Kidney capillary endothelial cell (primary cell): ENCODE results near the gene EFHC1.

Experiments
- DNase-seq: peaks from one replicate; pipeline ENCODE4 v3.0.0-alpha.2; 2018; ENCODE audit warnings: low spot score

The EFHC1 gene

DNA sequence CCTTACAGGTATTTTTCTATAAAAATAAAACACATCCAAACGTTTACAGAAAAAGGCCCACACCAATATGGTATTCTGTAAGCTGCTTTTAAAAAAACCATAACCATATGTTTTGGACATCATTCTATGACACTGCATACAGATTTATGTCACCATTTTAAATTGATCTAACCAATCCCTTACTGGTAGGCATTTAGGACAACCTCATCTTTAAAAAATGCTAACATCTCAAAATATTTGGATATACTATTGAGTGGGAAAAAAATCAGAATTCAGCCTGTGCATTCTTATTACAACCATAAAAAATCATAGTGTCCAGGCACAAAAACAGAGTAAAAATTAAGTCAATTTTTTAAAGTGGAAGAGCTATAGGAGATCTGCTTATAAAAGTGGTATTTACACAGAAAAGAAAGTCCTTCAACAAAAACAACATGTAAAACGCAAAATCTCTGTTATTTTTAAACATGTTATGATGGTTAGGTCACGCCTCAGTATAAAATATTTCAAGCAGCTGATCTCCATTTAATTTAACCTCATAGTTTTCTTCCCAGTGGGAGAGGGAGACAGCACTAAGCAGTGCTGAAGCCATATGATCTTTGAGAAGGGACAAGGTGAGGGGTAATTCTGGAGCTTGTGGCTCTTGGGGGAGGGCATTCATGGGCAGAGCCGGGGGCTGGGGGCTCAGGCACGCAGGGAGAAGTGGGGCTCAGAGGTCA lies 135.5 kb downstream of the EFHC1 start:
- no peak for DNase-seq

- no peak for DNase-seq
Measured at GRCh38 chr6:52557389-52558265, 137.5 kb downstream of the EFHC1 start.

DNA sequence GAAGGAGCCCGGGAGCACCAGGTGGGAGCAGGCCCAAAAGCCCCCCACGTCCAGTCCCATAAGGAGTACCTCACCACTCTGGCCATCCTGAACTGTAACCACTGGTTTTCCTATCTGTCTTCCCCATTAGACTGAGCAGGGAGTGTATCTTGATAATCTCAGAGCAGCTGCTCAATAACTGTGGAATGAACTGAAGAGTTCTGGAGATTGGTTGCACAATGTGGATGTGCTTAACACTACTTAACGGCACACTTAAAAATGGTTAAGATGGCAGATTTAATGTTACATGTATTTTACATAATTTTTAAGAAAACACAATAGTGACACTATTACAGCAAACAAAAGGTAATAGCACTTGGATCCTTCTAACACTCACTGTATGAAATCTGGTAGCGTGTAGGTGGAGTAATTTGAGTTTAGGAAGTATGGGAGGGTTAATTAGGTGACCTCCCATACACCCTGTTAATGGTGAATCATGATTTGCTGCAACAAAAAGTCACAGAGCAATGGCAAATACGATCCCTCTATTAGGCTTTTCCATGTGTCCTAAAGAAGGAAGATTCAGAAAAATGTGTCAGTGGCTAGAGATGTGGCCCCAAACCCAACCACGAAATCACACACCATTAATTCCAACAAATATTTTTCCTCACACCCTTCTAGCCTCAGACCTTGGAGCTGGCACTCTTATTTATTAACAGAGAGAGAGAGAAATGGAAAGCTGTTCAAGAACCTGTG lies 138.3 kb downstream of the EFHC1 start:
- DNase-seq: no peak

DNA sequence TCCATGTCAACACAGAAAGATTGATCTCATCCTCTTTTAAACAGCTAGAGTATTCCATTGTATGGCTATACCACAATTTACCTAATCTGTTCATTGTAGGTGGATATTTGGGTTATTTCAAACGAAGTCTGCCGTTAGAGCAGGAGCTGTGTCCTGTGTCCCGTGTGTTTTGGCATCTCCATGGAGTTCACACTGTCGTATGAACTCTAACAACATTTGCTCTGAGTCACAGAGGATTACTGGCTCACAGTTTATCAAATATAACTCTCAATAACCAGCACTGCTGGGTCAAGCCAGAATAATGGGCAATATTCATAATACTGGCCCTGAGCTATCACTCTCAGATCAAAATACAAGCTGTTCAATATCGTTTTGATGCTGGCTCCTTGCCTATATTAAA lies 140.3 kb downstream of the EFHC1 start:
- no peak for DNase-seq

DNA sequence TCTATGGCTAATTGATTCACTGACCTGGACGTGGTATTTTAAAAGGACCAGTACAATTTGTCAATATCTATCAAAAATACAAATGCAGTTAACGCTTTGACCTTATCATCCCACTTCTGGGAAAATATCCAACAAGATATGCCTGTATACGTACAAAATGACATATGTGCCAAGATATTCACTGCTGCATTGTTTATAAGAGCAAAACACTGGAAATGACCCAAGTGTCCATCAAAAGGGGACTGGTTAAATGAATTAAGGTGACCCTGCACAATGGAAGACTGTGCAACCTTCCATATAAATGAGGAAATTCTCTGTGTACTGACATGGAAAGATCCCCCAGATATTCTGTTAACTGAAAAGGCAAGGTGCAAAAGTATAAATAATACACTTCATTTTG lies 142.8 kb downstream of the EFHC1 start:
- DNase-seq: no peak

DNA sequence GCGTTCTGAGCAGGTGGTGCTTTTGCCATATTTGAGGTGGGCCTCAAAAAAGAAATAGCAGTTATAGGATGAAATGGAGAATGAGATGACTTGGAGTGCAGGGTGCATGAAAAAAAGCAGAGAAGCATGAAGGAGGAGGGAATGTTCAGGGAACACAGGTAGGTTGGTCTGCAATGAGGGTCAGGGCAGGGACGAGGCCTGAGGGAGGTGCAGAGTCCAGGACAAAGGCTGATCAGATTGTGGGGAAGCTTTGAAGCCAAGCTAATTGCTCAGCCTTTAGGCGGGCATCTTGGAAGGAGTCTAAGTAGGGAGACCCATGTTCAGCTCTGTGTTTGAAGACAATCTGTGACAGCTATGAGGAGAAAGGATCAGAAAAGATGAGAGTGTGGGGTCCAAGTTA lies 144.7 kb downstream of the EFHC1 start:
- DNase-seq: no peak

DNA sequence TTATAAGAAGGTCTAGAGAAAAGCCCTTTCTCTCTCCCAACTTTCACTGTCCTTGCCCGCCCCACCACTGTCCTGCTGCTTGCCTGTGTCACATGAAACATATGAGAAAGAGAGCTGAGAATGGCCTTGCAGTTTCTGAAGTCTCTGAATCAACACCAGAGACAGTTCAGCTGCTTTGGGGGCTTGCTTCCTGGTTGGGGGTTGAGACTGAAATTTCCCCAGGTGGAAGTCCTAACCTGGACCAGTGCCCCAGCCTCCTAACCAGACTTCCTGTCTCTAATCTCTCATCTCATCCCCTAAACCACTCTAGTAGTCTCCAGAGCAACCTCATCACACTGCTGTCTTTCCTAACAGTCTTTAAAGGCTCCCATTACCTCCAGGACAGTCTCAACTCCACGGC lies 146.1 kb downstream of the EFHC1 start:
- DNase-seq: no peak

GRCh38 chr6:52566853-52567279 lies 146.7 kb downstream of the EFHC1 start:
- no peak for DNase-seq

DNA sequence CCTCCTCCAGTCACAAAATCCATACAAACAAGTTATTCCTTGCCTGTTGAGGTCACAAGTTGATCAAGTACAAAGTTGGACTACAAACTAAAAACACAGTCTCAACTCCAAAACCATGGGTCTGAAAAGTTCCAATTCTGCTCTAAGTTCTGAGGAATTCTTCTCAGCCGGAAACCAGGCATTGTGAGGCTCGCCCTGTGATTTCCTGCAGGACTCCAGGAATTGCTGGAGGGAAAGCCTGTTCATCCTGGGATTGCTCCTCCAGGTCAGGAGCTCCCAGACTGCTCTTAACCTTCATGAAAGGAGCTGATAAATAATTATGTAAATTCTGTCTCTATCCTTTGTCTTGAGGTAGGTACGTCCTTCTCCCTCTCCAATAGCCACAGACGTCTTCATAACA lies 148.2 kb downstream of the EFHC1 start:
- DNase-seq: peak; percentile 83

- DNase-seq: no peak
Measured at GRCh38 chr6:52570291-52570700, 150.2 kb downstream of the EFHC1 start.

DNA sequence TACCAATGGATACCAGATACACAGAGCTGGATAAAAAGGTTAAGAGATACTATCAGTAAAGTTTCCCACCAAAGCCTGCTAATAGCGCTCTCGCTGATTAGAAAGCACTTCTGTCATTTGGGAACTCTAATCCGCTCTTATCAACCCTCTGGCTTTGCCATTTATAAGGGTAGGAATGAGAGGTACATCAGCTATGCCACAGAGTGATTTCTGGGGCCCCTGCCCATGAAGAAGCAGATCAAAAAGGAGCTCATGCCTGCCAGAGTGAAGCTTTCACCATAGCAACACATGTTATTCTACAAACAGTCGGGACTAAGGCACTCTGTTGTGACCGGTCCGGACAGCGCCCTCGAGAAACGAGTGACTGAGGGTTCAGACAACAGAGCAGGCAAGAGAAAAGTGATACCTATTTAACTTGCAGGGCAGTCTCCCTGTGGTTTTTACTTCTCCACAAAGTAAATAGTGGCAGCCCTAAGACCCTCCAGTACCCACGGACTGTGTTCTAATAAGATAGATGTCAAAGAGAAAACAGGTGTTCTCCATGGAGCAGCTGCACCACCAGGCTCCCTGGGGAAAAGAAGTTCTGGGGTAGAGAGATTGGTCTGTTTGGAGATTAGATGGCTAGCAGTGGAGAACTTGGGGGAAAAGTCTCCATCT lies 151.1 kb downstream of the EFHC1 start:
- no peak for DNase-seq

- no peak for DNase-seq
Measured at GRCh38 chr6:52572536-52572935, 152.4 kb downstream of the EFHC1 start.

- no peak for DNase-seq
Measured at GRCh38 chr6:52573295-52573694, 153.2 kb downstream of the EFHC1 start.
